ENCODE measurements around the gene NOC4L. TPM values are rescaled to one million over a fixed set of nuclear protein-coding genes. Genes with fewer than 3 reads are reported as not detected.

The NOC4L gene
- total RNA-seq, 1 experiment from 2014 or later: 29.8 TPM

DNA sequence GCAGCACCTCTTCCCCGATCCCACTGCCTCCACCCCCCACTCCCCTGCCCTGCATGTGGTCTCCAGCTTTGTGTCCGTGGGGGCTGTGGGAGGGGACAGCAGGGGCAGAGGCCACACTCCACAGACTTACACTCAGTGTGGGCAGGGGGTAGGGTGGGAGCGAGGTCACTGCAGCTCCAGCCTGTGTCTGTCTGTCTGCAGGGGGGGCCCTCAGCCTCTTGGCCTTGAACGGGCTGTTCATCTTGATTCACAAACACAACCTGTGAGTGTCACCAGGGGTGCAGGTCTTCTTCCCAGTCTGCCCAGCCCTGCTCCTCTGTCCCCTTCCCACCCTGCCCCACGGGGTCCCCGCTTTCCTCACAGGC is 6.5 kb downstream of the NOC4L start:
- H3K27ac ChIP-seq (ENCODE audit: low read length): no peak overlapping the region
- ATAC-seq (no peak), DNase-seq (ENCODE audit: low read depth, low spot score) (no peak)
- in situ Hi-C loops (cut with HindIII; ENCODE audit: low pct_unique_long_range_greater_than_20kb, low sequenced_read_pairs): no loop called here
- no peaks in the 10 kb centered on the region for H3K9me3 ChIP-seq (ENCODE audit: control insufficient read depth, insufficient read depth, low read depth, low read length)
- BruUV-seq (replicated peaks): no TSS peak
- TF ChIP-seq, protein P1, sequence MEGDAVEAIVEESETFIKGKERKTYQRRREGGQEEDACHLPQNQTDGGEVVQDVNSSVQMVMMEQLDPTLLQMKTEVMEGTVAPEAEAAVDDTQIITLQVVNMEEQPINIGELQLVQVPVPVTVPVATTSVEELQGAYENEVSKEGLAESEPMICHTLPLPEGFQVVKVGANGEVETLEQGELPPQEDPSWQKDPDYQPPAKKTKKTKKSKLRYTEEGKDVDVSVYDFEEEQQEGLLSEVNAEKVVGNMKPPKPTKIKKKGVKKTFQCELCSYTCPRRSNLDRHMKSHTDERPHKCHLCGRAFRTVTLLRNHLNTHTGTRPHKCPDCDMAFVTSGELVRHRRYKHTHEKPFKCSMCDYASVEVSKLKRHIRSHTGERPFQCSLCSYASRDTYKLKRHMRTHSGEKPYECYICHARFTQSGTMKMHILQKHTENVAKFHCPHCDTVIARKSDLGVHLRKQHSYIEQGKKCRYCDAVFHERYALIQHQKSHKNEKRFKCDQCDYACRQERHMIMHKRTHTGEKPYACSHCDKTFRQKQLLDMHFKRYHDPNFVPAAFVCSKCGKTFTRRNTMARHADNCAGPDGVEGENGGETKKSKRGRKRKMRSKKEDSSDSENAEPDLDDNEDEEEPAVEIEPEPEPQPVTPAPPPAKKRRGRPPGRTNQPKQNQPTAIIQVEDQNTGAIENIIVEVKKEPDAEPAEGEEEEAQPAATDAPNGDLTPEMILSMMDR (IDR thresholded peaks at IDR 0.05): no peak
- TF ChIP-seq SIN3A (IDR thresholded peaks at IDR 0.05; ENCODE audit: borderline replicate concordance, insufficient read depth, low read depth, low read length) (no peak), POLR2AphosphoS5 (IDR thresholded peaks at IDR 0.05; ENCODE audit: low read depth, low read length) (no peak), TCF7L2 (IDR thresholded peaks at IDR 0.05; ENCODE audit: low read depth, low read length) (no peak)
- TF ChIP-seq, protein P2, sequence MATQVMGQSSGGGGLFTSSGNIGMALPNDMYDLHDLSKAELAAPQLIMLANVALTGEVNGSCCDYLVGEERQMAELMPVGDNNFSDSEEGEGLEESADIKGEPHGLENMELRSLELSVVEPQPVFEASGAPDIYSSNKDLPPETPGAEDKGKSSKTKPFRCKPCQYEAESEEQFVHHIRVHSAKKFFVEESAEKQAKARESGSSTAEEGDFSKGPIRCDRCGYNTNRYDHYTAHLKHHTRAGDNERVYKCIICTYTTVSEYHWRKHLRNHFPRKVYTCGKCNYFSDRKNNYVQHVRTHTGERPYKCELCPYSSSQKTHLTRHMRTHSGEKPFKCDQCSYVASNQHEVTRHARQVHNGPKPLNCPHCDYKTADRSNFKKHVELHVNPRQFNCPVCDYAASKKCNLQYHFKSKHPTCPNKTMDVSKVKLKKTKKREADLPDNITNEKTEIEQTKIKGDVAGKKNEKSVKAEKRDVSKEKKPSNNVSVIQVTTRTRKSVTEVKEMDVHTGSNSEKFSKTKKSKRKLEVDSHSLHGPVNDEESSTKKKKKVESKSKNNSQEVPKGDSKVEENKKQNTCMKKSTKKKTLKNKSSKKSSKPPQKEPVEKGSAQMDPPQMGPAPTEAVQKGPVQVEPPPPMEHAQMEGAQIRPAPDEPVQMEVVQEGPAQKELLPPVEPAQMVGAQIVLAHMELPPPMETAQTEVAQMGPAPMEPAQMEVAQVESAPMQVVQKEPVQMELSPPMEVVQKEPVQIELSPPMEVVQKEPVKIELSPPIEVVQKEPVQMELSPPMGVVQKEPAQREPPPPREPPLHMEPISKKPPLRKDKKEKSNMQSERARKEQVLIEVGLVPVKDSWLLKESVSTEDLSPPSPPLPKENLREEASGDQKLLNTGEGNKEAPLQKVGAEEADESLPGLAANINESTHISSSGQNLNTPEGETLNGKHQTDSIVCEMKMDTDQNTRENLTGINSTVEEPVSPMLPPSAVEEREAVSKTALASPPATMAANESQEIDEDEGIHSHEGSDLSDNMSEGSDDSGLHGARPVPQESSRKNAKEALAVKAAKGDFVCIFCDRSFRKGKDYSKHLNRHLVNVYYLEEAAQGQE (IDR thresholded peaks at IDR 0.05; ENCODE audit: insufficient read depth in 1 of 2, low read depth in 2 of 2, low read length in 1 of 2): no peak
- H3K4me3 ChIP-seq (ENCODE audit: low read depth in 2 of 2, low read length in 2 of 2): no peak overlapping the region
- CTCF ChIA-PET: interaction anchor here (0.6 kb wide), 1 partner anchor 34 kb away, joined by 3 read pairs; no protein-coding TSS in a partner anchor
- H3K27me3 ChIP-seq (ENCODE audit: control insufficient read depth, insufficient read depth, low read length): no peaks in the 10 kb centered on the region
- intact Hi-C loops (cut with micrococcal nuclease; ENCODE audit: unreplicated experiment): loop anchor here (10.0 kb wide), 2 partner anchors 64 to 254 kb away; no protein-coding TSS in a partner anchor
- no peaks in the 10 kb centered on the region for H3K4me1 ChIP-seq (ENCODE audit: control insufficient read depth, insufficient read depth, low read length)
- no peaks in the 10 kb centered on the region for H3K36me3 ChIP-seq (ENCODE audit: control insufficient read depth, insufficient read depth, low read length)
- POLR2A ChIA-PET: no interaction called here

DNA sequence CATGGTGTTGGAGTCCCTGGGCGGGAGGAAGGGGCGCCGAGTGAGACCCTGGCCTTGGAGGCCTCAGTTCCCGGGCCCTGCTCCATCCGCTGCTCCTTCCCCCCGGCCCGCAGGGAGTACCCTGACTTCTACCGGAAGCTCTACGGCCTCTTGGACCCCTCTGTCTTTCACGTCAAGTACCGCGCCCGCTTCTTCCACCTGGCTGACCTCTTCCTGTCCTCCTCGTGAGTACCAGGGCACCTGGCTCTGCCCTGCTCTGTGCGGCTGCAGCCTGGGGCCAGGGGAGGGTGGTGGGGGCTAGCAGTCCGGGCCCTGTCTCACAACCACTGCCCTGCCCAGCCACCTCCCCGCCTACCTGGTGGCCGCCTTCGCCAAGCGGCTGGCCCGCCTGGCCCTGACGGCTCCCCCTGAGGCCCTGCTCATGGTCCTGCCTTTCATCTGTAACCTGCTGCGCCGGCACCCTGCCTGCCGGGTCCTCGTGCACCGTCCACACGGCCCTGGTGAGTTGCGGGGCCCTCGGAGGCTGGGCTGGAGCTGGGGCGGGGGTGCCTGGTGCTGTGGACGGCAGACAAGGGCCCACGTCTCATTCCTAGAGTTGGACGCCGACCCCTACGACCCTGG is 7.0 kb downstream of the NOC4L start:
- H3K4me3 ChIP-seq (ENCODE audit: low read depth in 2 of 2, low read length in 2 of 2): no peak overlapping the region
- H3K27me3 ChIP-seq (ENCODE audit: control insufficient read depth, insufficient read depth, low read length): no peaks in the 10 kb centered on the region
- intact Hi-C loops (cut with micrococcal nuclease; ENCODE audit: unreplicated experiment): loop anchor here (10.0 kb wide), 2 partner anchors 64 to 254 kb away; no protein-coding TSS in a partner anchor
- H3K36me3 ChIP-seq (ENCODE audit: control insufficient read depth, insufficient read depth, low read length): no peaks in the 10 kb centered on the region
- no peaks in the 10 kb centered on the region for H3K4me1 ChIP-seq (ENCODE audit: control insufficient read depth, insufficient read depth, low read length)
- no peaks in the 10 kb centered on the region for H3K9me3 ChIP-seq (ENCODE audit: control insufficient read depth, insufficient read depth, low read depth, low read length)
- H3K27ac ChIP-seq (ENCODE audit: low read length): no peak overlapping the region
- CTCF ChIA-PET: interaction anchor here (0.6 kb wide), 1 partner anchor 33 kb away, joined by 3 read pairs; no protein-coding TSS in a partner anchor
- POLR2A ChIA-PET: no interaction called here
- in situ Hi-C loops (cut with HindIII; ENCODE audit: low pct_unique_long_range_greater_than_20kb, low sequenced_read_pairs): no loop called here
- DNase-seq (ENCODE audit: low read depth, low spot score) (no peak), ATAC-seq (no peak)
- no TSS peak for BruUV-seq (replicated peaks)
- no peak for TF ChIP-seq SIN3A (IDR thresholded peaks at IDR 0.05; ENCODE audit: borderline replicate concordance, insufficient read depth, low read depth, low read length)
- TF ChIP-seq POLR2AphosphoS5 (IDR thresholded peaks at IDR 0.05; ENCODE audit: low read depth, low read length): no peak
- TF ChIP-seq, protein P1 (IDR thresholded peaks at IDR 0.05): no peak
- TF ChIP-seq, protein P2 (IDR thresholded peaks at IDR 0.05; ENCODE audit: insufficient read depth in 1 of 2, low read depth in 2 of 2, low read length in 1 of 2): no peak
- TF ChIP-seq TCF7L2 (IDR thresholded peaks at IDR 0.05; ENCODE audit: low read depth, low read length): no peak
